Neural progenitor cell (in vitro differentiated cells): ENCODE data around the gene ZNF8.

ENCODE experiments used
- CTCF ChIP-seq: fragments of 200-600 bp; sonication (generic); IDR thresholded peaks from 2 replicates; pipeline ENCODE4 v1.5.1; 2017; ENCODE audit warnings: antibody characterized with exemption, mild to moderate bottlenecking
- EZH2 ChIP-seq: fragments of 200-600 bp; sonication (generic); IDR thresholded peaks from 2 replicates; pipeline ENCODE4 v1.6.1; 2017; ENCODE audit warnings: antibody characterized with exemption, mild to moderate bottlenecking, moderate library complexity
- EZH2phosphoT487 ChIP-seq: fragments of 200-600 bp; sonication (generic); IDR thresholded peaks from 2 replicates; pipeline ENCODE4 v1.6.1; 2017; ENCODE audit warnings: antibody characterized with exemption

- TF ChIP-seq EZH2 (no peak), CTCF (no peak), EZH2phosphoT487 (no peak)
Measured at GRCh38 chr19:58351558-58351878, 72.8 kb downstream of the ZNF8 start.
